H9 (cell line): Measurements from ENCODE around the gene PIP4K2A. TPM values are rescaled to one million over a fixed set of nuclear protein-coding genes. Genes with fewer than 3 reads are reported as not detected.

ENCODE experiments used
- DNase-seq: peaks from one replicate; pipeline ENCODE4 v3.0.0-alpha.2; 2017
- H2AFZ ChIP-seq: one replicate; pipeline ENCODE4 v1.6.1; 2013; ENCODE audit warnings: mild to moderate bottlenecking, low read length, control low read depth, moderate library complexity
- H2AK5ac ChIP-seq: 2 replicates; pipeline ENCODE4 v1.6.1; 2013; ENCODE audit warnings: low read length, control low read depth, mixed read lengths; ENCODE audit not compliant: insufficient read length
- H2BK120ac ChIP-seq: one replicate; pipeline ENCODE4 v1.6.1; 2013; ENCODE audit warnings: low read depth, mild to moderate bottlenecking, low read length, control low read depth, inconsistent platforms; ENCODE audit not compliant: poor library complexity, severe bottlenecking
- H2BK12ac ChIP-seq: 2 replicates; pipeline ENCODE4 v1.6.1; 2013; ENCODE audit warnings: low read length, control low read depth, mixed read lengths, low read depth; ENCODE audit not compliant: insufficient read length
- H2BK15ac ChIP-seq: 2 replicates; pipeline ENCODE4 v1.6.1; 2013; ENCODE audit warnings: low read depth, low read length, control low read depth
- H2BK20ac ChIP-seq: one replicate; pipeline ENCODE4 v1.6.1; 2013; ENCODE audit warnings: low read depth, mild to moderate bottlenecking, low read length, control low read depth, inconsistent platforms; ENCODE audit not compliant: poor library complexity, severe bottlenecking
- H2BK5ac ChIP-seq: 2 replicates; pipeline ENCODE4 v1.6.1; 2013; ENCODE audit warnings: low read length, control low read depth, mixed read lengths; ENCODE audit not compliant: insufficient read length
- H3K14ac ChIP-seq: 2 replicates; pipeline ENCODE4 v1.6.1; 2013; ENCODE audit warnings: low read length, control low read depth; ENCODE audit not compliant: insufficient read depth
- H3K18ac ChIP-seq: 2 replicates; pipeline ENCODE4 v1.6.1; 2013; ENCODE audit warnings: low read depth, mild to moderate bottlenecking, mixed read lengths, low read length, control low read depth; ENCODE audit not compliant: insufficient read length
- H3K23ac ChIP-seq: 2 replicates; pipeline ENCODE4 v1.6.1; 2013; ENCODE audit warnings: low read length, control low read depth, mixed read lengths, low read depth; ENCODE audit not compliant: insufficient read length
- H3K23me2 ChIP-seq: 2 replicates; pipeline ENCODE4 v1.6.1; 2013; ENCODE audit warnings: low read depth, mild to moderate bottlenecking, mixed read lengths, low read length, control low read depth; ENCODE audit not compliant: insufficient read length, poor library complexity, severe bottlenecking
- H3K27ac ChIP-seq: 2 replicates; pipeline ENCODE4 v1.5.1; 2013; ENCODE audit warnings: low read length, control low read depth, mixed read lengths, low read depth; ENCODE audit not compliant: insufficient read length
- H3K27me3 ChIP-seq: 2 replicates; pipeline ENCODE4 v1.6.1; 2013; ENCODE audit warnings: low read length, control low read depth, inconsistent platforms; ENCODE audit not compliant: insufficient read depth
- H3K4ac ChIP-seq: 2 replicates; pipeline ENCODE4 v1.6.1; 2013; ENCODE audit warnings: low read depth, mild to moderate bottlenecking, control low read depth, inconsistent platforms, low read length, moderate library complexity
- H3K4me1 ChIP-seq: 2 replicates; pipeline ENCODE4 v1.6.1; 2013; ENCODE audit warnings: low read length, control low read depth, inconsistent platforms; ENCODE audit not compliant: insufficient read depth
- H3K4me2 ChIP-seq: 2 replicates; pipeline ENCODE4 v1.6.1; 2013; ENCODE audit warnings: low read length, control low read depth, mixed read lengths; ENCODE audit not compliant: insufficient read length, insufficient read depth
- H3K56ac ChIP-seq: 2 replicates; pipeline ENCODE4 v1.6.1; 2013; ENCODE audit warnings: low read depth, mild to moderate bottlenecking, mixed read lengths, low read length, control low read depth; ENCODE audit not compliant: insufficient read length
- H3K79me1 ChIP-seq: 2 replicates; pipeline ENCODE4 v1.6.1; 2013; ENCODE audit warnings: low read depth, mild to moderate bottlenecking, moderate library complexity, low read length, control low read depth, inconsistent platforms; ENCODE audit not compliant: insufficient read depth, poor library complexity, severe bottlenecking
- H3K79me2 ChIP-seq: 2 replicates; pipeline ENCODE4 v1.6.1; 2013; ENCODE audit warnings: low read length, control low read depth, inconsistent platforms; ENCODE audit not compliant: insufficient read depth
- H3K9ac ChIP-seq: 2 replicates; pipeline ENCODE4 v1.6.1; 2013; ENCODE audit warnings: low read length, control low read depth, mixed read lengths; ENCODE audit not compliant: insufficient read length; ENCODE audit errors: extremely low read depth
- H3K9me3 ChIP-seq: one replicate; pipeline ENCODE4 v1.6.1; 2013; ENCODE audit warnings: low read depth, low read length, inconsistent platforms; ENCODE audit not compliant: control insufficient read depth
- H3T11ph ChIP-seq: one replicate; pipeline ENCODE4 v1.6.1; 2013; ENCODE audit warnings: mild to moderate bottlenecking, low read length, control low read depth, inconsistent platforms
- H4K20me1 ChIP-seq: one replicate; pipeline ENCODE4 v1.6.1; 2013; ENCODE audit not compliant: control insufficient read depth, insufficient read length, insufficient read depth
- H4K5ac ChIP-seq: 2 replicates; pipeline ENCODE4 v1.6.1; 2013; ENCODE audit warnings: low read depth, mild to moderate bottlenecking, mixed read lengths, low read length, control low read depth; ENCODE audit not compliant: insufficient read length
- H4K8ac ChIP-seq: replicated peaks from 2 replicates; pipeline ENCODE4 v1.6.1; 2013; ENCODE audit warnings: low read length, control low read depth, mixed read lengths, low read depth; ENCODE audit not compliant: insufficient read length
- H4K91ac ChIP-seq: 2 replicates; pipeline ENCODE4 v1.6.1; 2013; ENCODE audit warnings: low read depth, mild to moderate bottlenecking, moderate library complexity, mixed read lengths, low read length, control low read depth; ENCODE audit not compliant: insufficient read length
- H3K27ac Mint-ChIP-seq, 3 experiments: 2 replicates in 2 of 3; 3 replicates in 1 of 3; pipeline ENCODE4 v1.8.0; 2020 to 2021; ENCODE audit warnings: mixed read lengths in 3 of 3, mild to moderate bottlenecking in 1 of 3, moderate library complexity in 1 of 3
- H3K27me3 Mint-ChIP-seq: 2 replicates; pipeline ENCODE4 v1.8.0; 2021; ENCODE audit warnings: low read depth, mild to moderate bottlenecking, moderate library complexity, mixed read lengths
- H3K36me3 Mint-ChIP-seq, 3 experiments: 2 replicates in 2 of 3; 3 replicates in 1 of 3; pipeline ENCODE4 v1.8.0; 2020 to 2021; ENCODE audit warnings: low read depth in 3 of 3, mixed read lengths in 3 of 3; ENCODE audit not compliant: insufficient read depth in 1 of 3
- H3K4me1 Mint-ChIP-seq, 2 experiments: 2 replicates each; pipeline ENCODE4 v1.8.0; 2020; ENCODE audit warnings: mixed read lengths in 2 of 2
- H3K4me3 Mint-ChIP-seq, 2 experiments: 2 replicates in 1 of 2; 3 replicates in 1 of 2; pipeline ENCODE4 v1.8.0; 2020 to 2021; ENCODE audit warnings: mild to moderate bottlenecking in 2 of 2, mixed read lengths in 2 of 2, moderate library complexity in 1 of 2
- H3K9me3 Mint-ChIP-seq, 2 experiments: 2 replicates in 1 of 2; 3 replicates in 1 of 2; pipeline ENCODE4 v1.8.0; 2020; ENCODE audit warnings: mild to moderate bottlenecking in 2 of 2, mixed read lengths in 2 of 2, moderate library complexity in 1 of 2
- total RNA-seq: library from RNA; stranded (reverse); gene quantifications from 2 replicates; pipeline ENCODE4 v1.2.1, GENCODE V29; 2021
- TF ChIP-seq, protein P1 (sequence below): fragments of 200-600 bp; sonication (generic); conservative IDR thresholded peaks from 3 replicates; pipeline ENCODE4 v1.8.0; 2021; ENCODE audit warnings: antibody characterized with exemption, mild to moderate bottlenecking

Gene PIP4K2A
- total RNA-seq, 1 experiment from 2014 or later: 33.6 TPM

- Histone ChIP-seq H3K56ac (no peak overlapping the region), H4K20me1 (no peaks in the 10 kb centered on the region), H3K4me2 (no peak overlapping the region), H4K8ac (no peak overlapping the region), H2BK120ac (no peak overlapping the region), H2BK20ac (no peak overlapping the region), H3K4me1 (no peaks in the 10 kb centered on the region), H3K27ac (no peak overlapping the region), H2AFZ (no peak overlapping the region), H2BK5ac (no peak overlapping the region), H3K9me3 (no peaks in the 10 kb centered on the region), H2BK15ac (no peak overlapping the region), H4K91ac (no peak overlapping the region), H2BK12ac (no peak overlapping the region), H3K27me3 (no peaks in the 10 kb centered on the region), H3K14ac (no peak overlapping the region), H2AK5ac (no peak overlapping the region), H3K23ac (no peak overlapping the region), H3T11ph (no peak overlapping the region), H3K9ac (no peak overlapping the region), H3K79me1 (no peaks in the 10 kb centered on the region), H3K23me2 (no peaks in the 10 kb centered on the region), H4K5ac (no peak overlapping the region), H3K79me2 (no peaks in the 10 kb centered on the region), H3K4ac (no peak overlapping the region), H3K18ac (no peak overlapping the region)
- H3K27me3 Mint-ChIP-seq: no peaks in the 10 kb centered on the region; the same call in none of the 2 replicates
- H3K4me3 Mint-ChIP-seq: no peak overlapping the region
- TF ChIP-seq, protein P1, sequence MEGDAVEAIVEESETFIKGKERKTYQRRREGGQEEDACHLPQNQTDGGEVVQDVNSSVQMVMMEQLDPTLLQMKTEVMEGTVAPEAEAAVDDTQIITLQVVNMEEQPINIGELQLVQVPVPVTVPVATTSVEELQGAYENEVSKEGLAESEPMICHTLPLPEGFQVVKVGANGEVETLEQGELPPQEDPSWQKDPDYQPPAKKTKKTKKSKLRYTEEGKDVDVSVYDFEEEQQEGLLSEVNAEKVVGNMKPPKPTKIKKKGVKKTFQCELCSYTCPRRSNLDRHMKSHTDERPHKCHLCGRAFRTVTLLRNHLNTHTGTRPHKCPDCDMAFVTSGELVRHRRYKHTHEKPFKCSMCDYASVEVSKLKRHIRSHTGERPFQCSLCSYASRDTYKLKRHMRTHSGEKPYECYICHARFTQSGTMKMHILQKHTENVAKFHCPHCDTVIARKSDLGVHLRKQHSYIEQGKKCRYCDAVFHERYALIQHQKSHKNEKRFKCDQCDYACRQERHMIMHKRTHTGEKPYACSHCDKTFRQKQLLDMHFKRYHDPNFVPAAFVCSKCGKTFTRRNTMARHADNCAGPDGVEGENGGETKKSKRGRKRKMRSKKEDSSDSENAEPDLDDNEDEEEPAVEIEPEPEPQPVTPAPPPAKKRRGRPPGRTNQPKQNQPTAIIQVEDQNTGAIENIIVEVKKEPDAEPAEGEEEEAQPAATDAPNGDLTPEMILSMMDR: no peak
- no peaks in the 10 kb centered on the region for H3K9me3 Mint-ChIP-seq
- H3K27ac Mint-ChIP-seq: no peak overlapping the region
- no peak for DNase-seq
- peaks cover 12 to 14% of the 10 kb centered on the region in 2 experiments for H3K4me1 Mint-ChIP-seq
- H3K36me3 Mint-ChIP-seq: peaks cover 0 to 2% (median 0%) of the 10 kb centered on the region in 3 experiments; a peak in 1 of 7 replicates
Measured at GRCh38 chr10:22760025-22760424, 45.6 kb upstream of the PIP4K2A start.
